H9 (cell line): ENCODE data around the gene NADK. TPM values are rescaled to one million over a fixed set of nuclear protein-coding genes. Genes with fewer than 3 reads are reported as not detected.

Experiments used
- DNase-seq: peaks from one replicate; pipeline ENCODE4 v3.0.0-alpha.2; 2017
- H2AFZ ChIP-seq: one replicate; pipeline ENCODE4 v1.6.1; 2013; ENCODE audit warnings: mild to moderate bottlenecking, low read length, control low read depth, moderate library complexity
- H2AK5ac ChIP-seq: 2 replicates; pipeline ENCODE4 v1.6.1; 2013; ENCODE audit warnings: low read length, control low read depth, mixed read lengths; ENCODE audit not compliant: insufficient read length
- H2BK120ac ChIP-seq: one replicate; pipeline ENCODE4 v1.6.1; 2013; ENCODE audit warnings: low read depth, mild to moderate bottlenecking, low read length, control low read depth, inconsistent platforms; ENCODE audit not compliant: poor library complexity, severe bottlenecking
- H2BK12ac ChIP-seq: 2 replicates; pipeline ENCODE4 v1.6.1; 2013; ENCODE audit warnings: low read length, control low read depth, mixed read lengths, low read depth; ENCODE audit not compliant: insufficient read length
- H2BK15ac ChIP-seq: 2 replicates; pipeline ENCODE4 v1.6.1; 2013; ENCODE audit warnings: low read depth, low read length, control low read depth
- H2BK20ac ChIP-seq: one replicate; pipeline ENCODE4 v1.6.1; 2013; ENCODE audit warnings: low read depth, mild to moderate bottlenecking, low read length, control low read depth, inconsistent platforms; ENCODE audit not compliant: poor library complexity, severe bottlenecking
- H2BK5ac ChIP-seq: 2 replicates; pipeline ENCODE4 v1.6.1; 2013; ENCODE audit warnings: low read length, control low read depth, mixed read lengths; ENCODE audit not compliant: insufficient read length
- H3K14ac ChIP-seq: 2 replicates; pipeline ENCODE4 v1.6.1; 2013; ENCODE audit warnings: low read length, control low read depth; ENCODE audit not compliant: insufficient read depth
- H3K18ac ChIP-seq: 2 replicates; pipeline ENCODE4 v1.6.1; 2013; ENCODE audit warnings: low read depth, mild to moderate bottlenecking, mixed read lengths, low read length, control low read depth; ENCODE audit not compliant: insufficient read length
- H3K23ac ChIP-seq: 2 replicates; pipeline ENCODE4 v1.6.1; 2013; ENCODE audit warnings: low read length, control low read depth, mixed read lengths, low read depth; ENCODE audit not compliant: insufficient read length
- H3K23me2 ChIP-seq: 2 replicates; pipeline ENCODE4 v1.6.1; 2013; ENCODE audit warnings: low read depth, mild to moderate bottlenecking, mixed read lengths, low read length, control low read depth; ENCODE audit not compliant: insufficient read length, poor library complexity, severe bottlenecking
- H3K27ac ChIP-seq: 2 replicates; pipeline ENCODE4 v1.5.1; 2013; ENCODE audit warnings: low read length, control low read depth, mixed read lengths, low read depth; ENCODE audit not compliant: insufficient read length
- H3K27me3 ChIP-seq: 2 replicates; pipeline ENCODE4 v1.6.1; 2013; ENCODE audit warnings: low read length, control low read depth, inconsistent platforms; ENCODE audit not compliant: insufficient read depth
- H3K4ac ChIP-seq: 2 replicates; pipeline ENCODE4 v1.6.1; 2013; ENCODE audit warnings: low read depth, mild to moderate bottlenecking, control low read depth, inconsistent platforms, low read length, moderate library complexity
- H3K4me1 ChIP-seq: 2 replicates; pipeline ENCODE4 v1.6.1; 2013; ENCODE audit warnings: low read length, control low read depth, inconsistent platforms; ENCODE audit not compliant: insufficient read depth
- H3K4me2 ChIP-seq: 2 replicates; pipeline ENCODE4 v1.6.1; 2013; ENCODE audit warnings: low read length, control low read depth, mixed read lengths; ENCODE audit not compliant: insufficient read length, insufficient read depth
- H3K56ac ChIP-seq: 2 replicates; pipeline ENCODE4 v1.6.1; 2013; ENCODE audit warnings: low read depth, mild to moderate bottlenecking, mixed read lengths, low read length, control low read depth; ENCODE audit not compliant: insufficient read length
- H3K79me1 ChIP-seq: 2 replicates; pipeline ENCODE4 v1.6.1; 2013; ENCODE audit warnings: low read depth, mild to moderate bottlenecking, moderate library complexity, low read length, control low read depth, inconsistent platforms; ENCODE audit not compliant: insufficient read depth, poor library complexity, severe bottlenecking
- H3K79me2 ChIP-seq: 2 replicates; pipeline ENCODE4 v1.6.1; 2013; ENCODE audit warnings: low read length, control low read depth, inconsistent platforms; ENCODE audit not compliant: insufficient read depth
- H3K9ac ChIP-seq: 2 replicates; pipeline ENCODE4 v1.6.1; 2013; ENCODE audit warnings: low read length, control low read depth, mixed read lengths; ENCODE audit not compliant: insufficient read length; ENCODE audit errors: extremely low read depth
- H3K9me3 ChIP-seq: one replicate; pipeline ENCODE4 v1.6.1; 2013; ENCODE audit warnings: low read depth, low read length, inconsistent platforms; ENCODE audit not compliant: control insufficient read depth
- H3T11ph ChIP-seq: one replicate; pipeline ENCODE4 v1.6.1; 2013; ENCODE audit warnings: mild to moderate bottlenecking, low read length, control low read depth, inconsistent platforms
- H4K20me1 ChIP-seq: one replicate; pipeline ENCODE4 v1.6.1; 2013; ENCODE audit not compliant: control insufficient read depth, insufficient read length, insufficient read depth
- H4K5ac ChIP-seq: 2 replicates; pipeline ENCODE4 v1.6.1; 2013; ENCODE audit warnings: low read depth, mild to moderate bottlenecking, mixed read lengths, low read length, control low read depth; ENCODE audit not compliant: insufficient read length
- H4K8ac ChIP-seq: replicated peaks from 2 replicates; pipeline ENCODE4 v1.6.1; 2013; ENCODE audit warnings: low read length, control low read depth, mixed read lengths, low read depth; ENCODE audit not compliant: insufficient read length
- H4K91ac ChIP-seq: 2 replicates; pipeline ENCODE4 v1.6.1; 2013; ENCODE audit warnings: low read depth, mild to moderate bottlenecking, moderate library complexity, mixed read lengths, low read length, control low read depth; ENCODE audit not compliant: insufficient read length
- H3K27ac Mint-ChIP-seq, 3 experiments: 2 replicates in 2 of 3; 3 replicates in 1 of 3; pipeline ENCODE4 v1.8.0; 2020 to 2021; ENCODE audit warnings: mixed read lengths in 3 of 3, mild to moderate bottlenecking in 1 of 3, moderate library complexity in 1 of 3
- H3K27me3 Mint-ChIP-seq: 2 replicates; pipeline ENCODE4 v1.8.0; 2021; ENCODE audit warnings: low read depth, mild to moderate bottlenecking, moderate library complexity, mixed read lengths
- H3K36me3 Mint-ChIP-seq, 3 experiments: 2 replicates in 2 of 3; 3 replicates in 1 of 3; pipeline ENCODE4 v1.8.0; 2020 to 2021; ENCODE audit warnings: low read depth in 3 of 3, mixed read lengths in 3 of 3; ENCODE audit not compliant: insufficient read depth in 1 of 3
- H3K4me1 Mint-ChIP-seq, 2 experiments: 2 replicates each; pipeline ENCODE4 v1.8.0; 2020; ENCODE audit warnings: mixed read lengths in 2 of 2
- H3K4me3 Mint-ChIP-seq, 2 experiments: 2 replicates in 1 of 2; 3 replicates in 1 of 2; pipeline ENCODE4 v1.8.0; 2020 to 2021; ENCODE audit warnings: mild to moderate bottlenecking in 2 of 2, mixed read lengths in 2 of 2, moderate library complexity in 1 of 2
- H3K9me3 Mint-ChIP-seq, 2 experiments: 2 replicates in 1 of 2; 3 replicates in 1 of 2; pipeline ENCODE4 v1.8.0; 2020; ENCODE audit warnings: mild to moderate bottlenecking in 2 of 2, mixed read lengths in 2 of 2, moderate library complexity in 1 of 2
- CTCF ChIP-seq: fragments of 200-600 bp; sonication (generic); conservative IDR thresholded peaks from 3 replicates; pipeline ENCODE4 v1.8.0; 2021; ENCODE audit warnings: antibody characterized with exemption, mild to moderate bottlenecking
- WGBS: extraction: QIAGEN DNeasy Blood & Tissue Kit; methylation state at CpG from one replicate; pipeline ENCODE4 v1.1.7; 2013; ENCODE audit warnings: missing lambda C conversion rate, low lambda C conversion rate, mixed read lengths; ENCODE audit not compliant: insufficient read length; ENCODE audit errors: extremely low coverage; 5-methylcytosine and 5-hydroxymethylcytosine counted together
- total RNA-seq: library from RNA; stranded (reverse); gene quantifications from 2 replicates; pipeline ENCODE4 v1.2.1, GENCODE V29; 2021

The NADK gene
- total RNA-seq, 1 experiment from 2014 or later = 105 TPM

DNA sequence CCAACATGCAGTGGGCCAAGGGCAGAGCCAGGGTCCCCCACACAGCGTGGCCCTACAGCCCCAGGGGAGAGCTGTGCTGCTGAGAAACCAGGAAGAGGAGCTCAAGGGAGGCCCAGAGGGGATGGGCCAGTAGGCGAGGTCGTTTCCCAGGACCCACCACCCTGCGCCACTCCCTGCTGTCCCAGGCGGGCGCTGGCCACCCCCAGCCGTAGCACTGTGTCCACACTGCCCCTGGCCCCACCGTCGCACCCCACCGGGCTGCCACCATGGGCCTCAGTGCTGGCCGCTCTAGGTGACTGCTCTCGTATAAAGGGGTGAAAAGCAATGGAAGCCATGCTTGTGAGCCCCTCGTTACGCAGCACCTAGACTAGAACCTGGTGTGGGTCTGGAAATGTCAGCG lies 22.4 kb downstream of the NADK start:
- Mint-ChIP-seq H3K36me3 (peaks cover 30 to 69% (median 62%) of the 10 kb centered on the region in 3 experiments; a peak in 6 of 7 replicates), H3K4me3 (no peak overlapping the region)
- DNase-seq = no peak

More for the DNA sequence above, 22.4 kb downstream of the NADK start:
- Histone ChIP-seq H3K18ac (no peak overlapping the region), H2AK5ac (no peak overlapping the region), H4K20me1 (no peaks in the 10 kb centered on the region), H3K56ac (no peak overlapping the region), H2BK12ac (no peak overlapping the region), H3K27me3 (no peaks in the 10 kb centered on the region), H3K79me2 (no peaks in the 10 kb centered on the region; the same call in 1 of the 2 replicates), H2BK5ac (no peak overlapping the region), H4K5ac (no peak overlapping the region), H3K4me1 (no peaks in the 10 kb centered on the region), H3K4me2 (no peak overlapping the region), H2BK15ac (no peak overlapping the region), H4K8ac (no peak overlapping the region), H3K4ac (no peak overlapping the region), H2BK20ac (no peak overlapping the region), H2AFZ (no peak overlapping the region), H3T11ph (no peak overlapping the region), H3K27ac (no peak overlapping the region), H3K9me3 (no peaks in the 10 kb centered on the region), H4K91ac (no peak overlapping the region), H3K9ac (no peak overlapping the region), H3K23ac (no peak overlapping the region), H2BK120ac (no peak overlapping the region), H3K14ac (no peak overlapping the region), H3K23me2 (no peaks in the 10 kb centered on the region), H3K79me1 (peaks cover 6% of the 10 kb centered on the region)
- H3K9me3 Mint-ChIP-seq = no peaks in the 10 kb centered on the region; a peak in 1 of 5 replicates
- H3K27ac Mint-ChIP-seq = no peak overlapping the region
- no peaks in the 10 kb centered on the region; a peak in 2 of 4 replicates for H3K4me1 Mint-ChIP-seq
- no CpG with 5 or more reads among the region's 15 CpGs for WGBS
- H3K27me3 Mint-ChIP-seq = no peaks in the 10 kb centered on the region; the same call in 1 of the 2 replicates
- no peak for TF ChIP-seq CTCF
